ENCODE results near the gene NRAP. TPM values are rescaled to one million over a fixed set of nuclear protein-coding genes. Genes with fewer than 3 reads are reported as not detected.

Gene NRAP
- total RNA-seq, 4 donors from 2014 or later: 811 to 2,339 (median 1,413) TPM

DNA sequence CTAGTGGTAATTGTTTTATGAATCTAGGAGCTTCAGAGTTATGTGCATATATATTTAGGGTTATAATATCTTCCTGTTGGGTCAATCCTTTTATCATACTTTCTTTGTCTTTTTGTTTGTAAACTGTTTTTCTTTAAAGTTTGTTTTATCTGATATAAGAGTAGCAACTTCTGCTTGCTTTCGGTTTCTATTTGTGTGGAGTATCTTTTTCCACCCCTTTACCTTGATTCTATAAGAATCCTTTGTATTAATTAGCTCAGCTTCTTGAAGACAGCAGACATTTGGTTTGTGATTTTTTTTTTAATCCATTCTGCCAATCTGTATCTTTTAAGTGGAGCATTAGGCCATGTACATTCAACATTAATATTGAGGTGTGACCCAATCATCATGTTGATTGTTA lies 25.2 kb upstream of the NRAP start:
- in situ Hi-C loops (cut with MboI; ENCODE audit: low sequenced_read_pairs in 4 of 4): no loop called here
- TF ChIP-seq POLR2A (IDR thresholded peaks at IDR 0.05): no peak
- TF ChIP-seq, protein P1, sequence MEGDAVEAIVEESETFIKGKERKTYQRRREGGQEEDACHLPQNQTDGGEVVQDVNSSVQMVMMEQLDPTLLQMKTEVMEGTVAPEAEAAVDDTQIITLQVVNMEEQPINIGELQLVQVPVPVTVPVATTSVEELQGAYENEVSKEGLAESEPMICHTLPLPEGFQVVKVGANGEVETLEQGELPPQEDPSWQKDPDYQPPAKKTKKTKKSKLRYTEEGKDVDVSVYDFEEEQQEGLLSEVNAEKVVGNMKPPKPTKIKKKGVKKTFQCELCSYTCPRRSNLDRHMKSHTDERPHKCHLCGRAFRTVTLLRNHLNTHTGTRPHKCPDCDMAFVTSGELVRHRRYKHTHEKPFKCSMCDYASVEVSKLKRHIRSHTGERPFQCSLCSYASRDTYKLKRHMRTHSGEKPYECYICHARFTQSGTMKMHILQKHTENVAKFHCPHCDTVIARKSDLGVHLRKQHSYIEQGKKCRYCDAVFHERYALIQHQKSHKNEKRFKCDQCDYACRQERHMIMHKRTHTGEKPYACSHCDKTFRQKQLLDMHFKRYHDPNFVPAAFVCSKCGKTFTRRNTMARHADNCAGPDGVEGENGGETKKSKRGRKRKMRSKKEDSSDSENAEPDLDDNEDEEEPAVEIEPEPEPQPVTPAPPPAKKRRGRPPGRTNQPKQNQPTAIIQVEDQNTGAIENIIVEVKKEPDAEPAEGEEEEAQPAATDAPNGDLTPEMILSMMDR (IDR thresholded peaks at IDR 0.05 in 4 of 5, conservative IDR thresholded peaks at IDR 0.05 in 1 of 5): no peak
- H3K36me3 ChIP-seq: peaks cover 5 to 18% of the 10 kb centered on the region in 2 donors

DNA sequence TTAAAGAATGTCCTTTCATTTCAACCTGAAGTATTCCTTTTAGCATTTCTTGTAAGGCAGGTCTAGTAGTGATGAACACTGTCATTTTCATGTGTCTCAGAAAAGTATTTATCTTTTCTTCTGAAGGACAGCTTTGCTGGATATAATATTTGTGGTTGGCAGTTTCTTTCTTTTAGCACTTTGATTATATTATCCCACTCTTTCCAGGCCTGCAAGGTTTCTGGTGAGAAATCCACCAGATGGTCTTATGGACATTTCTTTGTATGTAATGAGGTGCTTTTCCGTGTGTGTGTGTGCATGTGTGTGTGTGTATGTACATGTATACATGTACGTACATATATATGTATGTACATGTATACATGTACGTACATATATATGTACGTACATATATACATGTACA lies 23.2 kb upstream of the NRAP start:
- Histone ChIP-seq H3K36me3 (peaks cover 0 to 6% of the 10 kb centered on the region in 2 donors), H3K4me3 (no peak overlapping the region), H3K27me3 (no peaks in the 10 kb centered on the region), H3K4me1 (peaks cover 8 to 13% of the 10 kb centered on the region in 2 donors), H3K9me3 (peaks cover 0 to 3% (median 0%) of the 10 kb centered on the region in 3 donors), H3K27ac (no peak overlapping the region)
- in situ Hi-C loops (cut with MboI; ENCODE audit: low sequenced_read_pairs in 4 of 4): no loop called here
- intact Hi-C loops (cut with DNase I; ENCODE audit: low total_unique reads): loop anchor here (10.0 kb wide), 1 partner anchor 168 kb away; the partner anchor contains the start of genes DCLRE1A and NHLRC2
- DNase-seq (no peak), ATAC-seq (no peak)
- no peak for TF ChIP-seq POLR2A (IDR thresholded peaks at IDR 0.05)
- TF ChIP-seq, protein P1 (IDR thresholded peaks at IDR 0.05 in 4 of 5, conservative IDR thresholded peaks at IDR 0.05 in 1 of 5): no peak

More for the DNA sequence above, 25.2 kb upstream of the NRAP start:
- no peak for ATAC-seq
- no peak overlapping the region for H3K27ac ChIP-seq
- no peak for DNase-seq
- intact Hi-C loops (cut with DNase I; ENCODE audit: low total_unique reads): loop anchor here (10.0 kb wide), 1 partner anchor 166 kb away; the partner anchor contains the start of genes DCLRE1A and NHLRC2
- peaks cover 0 to 14% (median 13%) of the 10 kb centered on the region in 3 donors for H3K9me3 ChIP-seq
- no peaks in the 10 kb centered on the region for H3K27me3 ChIP-seq
- peaks cover 7 to 8% of the 10 kb centered on the region in 2 donors for H3K4me1 ChIP-seq
- no peak overlapping the region for H3K4me3 ChIP-seq

DNA sequence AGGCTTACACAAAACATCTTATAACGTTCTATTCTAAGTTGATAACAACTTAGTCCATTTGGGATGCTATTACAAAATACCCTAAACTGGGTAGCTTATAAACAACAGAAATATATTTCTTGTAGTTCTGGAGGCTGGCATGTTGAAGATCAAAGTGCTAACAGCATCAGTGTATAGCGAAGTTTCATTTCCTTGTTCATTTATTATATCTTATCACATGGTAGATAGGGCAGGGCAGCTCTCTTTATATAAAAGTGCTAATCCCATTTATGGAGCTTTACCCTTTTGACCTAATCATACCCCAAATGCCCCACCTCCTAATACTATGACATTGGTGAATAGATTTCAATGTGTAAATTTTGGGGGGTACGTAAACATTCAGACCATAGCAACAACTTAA lies 22.2 kb upstream of the NRAP start:
- ATAC-seq: no peak
- in situ Hi-C loops (cut with MboI; ENCODE audit: low sequenced_read_pairs in 4 of 4): no loop called here
- TF ChIP-seq POLR2A (IDR thresholded peaks at IDR 0.05): no peak

DNA sequence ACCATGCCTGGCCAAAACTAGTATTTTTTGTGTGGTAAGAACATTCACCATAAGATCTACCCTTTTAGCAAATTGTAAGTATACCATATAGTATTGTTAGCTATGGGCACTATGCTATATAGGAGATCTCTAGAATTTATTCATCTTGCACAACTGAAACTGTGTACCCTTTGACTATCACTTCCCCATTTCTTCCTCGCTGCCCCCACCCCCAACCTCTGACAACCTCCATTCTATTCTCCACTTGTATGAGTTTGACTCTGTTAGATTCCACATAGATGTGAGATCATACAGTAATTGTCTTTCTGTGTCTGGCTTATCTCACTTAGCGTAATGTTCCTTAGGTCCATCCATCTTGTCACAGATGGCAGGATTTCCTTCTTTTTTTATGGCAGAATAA lies 19.5 kb upstream of the NRAP start:
- DNase-seq (no peak), ATAC-seq (no peak)
- no peak overlapping the region for H3K4me3 ChIP-seq
- in situ Hi-C loops (cut with MboI; ENCODE audit: low sequenced_read_pairs in 4 of 4): no loop called here
- TF ChIP-seq, protein P1 (IDR thresholded peaks at IDR 0.05 in 4 of 5, conservative IDR thresholded peaks at IDR 0.05 in 1 of 5): no peak
- TF ChIP-seq POLR2A (IDR thresholded peaks at IDR 0.05): no peak
- peaks cover 3 to 16% of the 10 kb centered on the region in 2 donors for H3K4me1 ChIP-seq
- H3K27ac ChIP-seq: no peak overlapping the region
- peaks cover 0 to 3% (median 0%) of the 10 kb centered on the region in 3 donors for H3K9me3 ChIP-seq
- H3K36me3 ChIP-seq: peaks cover 0 to 4% of the 10 kb centered on the region in 2 donors
- H3K27me3 ChIP-seq: no peaks in the 10 kb centered on the region
- intact Hi-C loops (cut with DNase I; ENCODE audit: low total_unique reads): loop anchor here (5.0 to 10.0 kb wide), 2 partner anchors 172 to 489 kb away; partner anchors contain the start of genes CCDC186, DCLRE1A and NHLRC2

More for the DNA sequence above, 22.2 kb upstream of the NRAP start:
- Histone ChIP-seq H3K9me3 (peaks cover 0 to 3% (median 0%) of the 10 kb centered on the region in 3 donors), H3K27ac (no peak overlapping the region), H3K4me1 (peaks cover 10 to 22% of the 10 kb centered on the region in 2 donors), H3K4me3 (no peak overlapping the region), H3K36me3 (peaks cover 0 to 4% of the 10 kb centered on the region in 2 donors), H3K27me3 (no peaks in the 10 kb centered on the region)
- intact Hi-C loops (cut with DNase I; ENCODE audit: low total_unique reads): loop anchor here (10.0 kb wide), 1 partner anchor 169 kb away; the partner anchor contains the start of genes DCLRE1A and NHLRC2
- DNase-seq: no peak

- in situ Hi-C loops (cut with MboI; ENCODE audit: low sequenced_read_pairs in 4 of 4): no loop called here
- Histone ChIP-seq H3K4me3 (no peak overlapping the region), H3K36me3 (no peaks in the 10 kb centered on the region), H3K9me3 (no peaks in the 10 kb centered on the region), H3K4me1 (peaks cover 3 to 16% of the 10 kb centered on the region in 2 donors), H3K27ac (peak overlapping the region in 2 of 4 donors; percentile 96 to 99), H3K27me3 (no peaks in the 10 kb centered on the region)
- DNase-seq (no peak), ATAC-seq (no peak)
- intact Hi-C loops (cut with DNase I; ENCODE audit: low total_unique reads): loop anchor here (5.0 to 10.0 kb wide), 2 partner anchors 173 to 490 kb away; partner anchors contain the start of genes CCDC186, DCLRE1A and NHLRC2
- TF ChIP-seq, protein P1 (IDR thresholded peaks at IDR 0.05 in 4 of 5, conservative IDR thresholded peaks at IDR 0.05 in 1 of 5): no peak
- no peak for TF ChIP-seq POLR2A (IDR thresholded peaks at IDR 0.05)
Measured at GRCh38 chr10:113681533-113682470, 18.0 kb upstream of the NRAP start.
